OCI-LY7 (cell line): ENCODE results near the gene DGCR8. TPM values are rescaled to one million over a fixed set of nuclear protein-coding genes. Genes with fewer than 3 reads are reported as not detected.

Source experiments
- BruUV-seq: library from RNA; stranded (reverse); fragments of 400-500 nt; replicated peaks from 2 replicates; lab custom pipeline; 2021; lab: Mats Ljungman, UMichigan
- CTCF ChIA-PET: fragments of 300-600 bp; sonication (Branson Sonifier 250); formaldehyde crosslinking; loops from one replicate; lab custom pipeline; 2022; ENCODE audit warnings: antibody characterized with exemption; ENCODE audit not compliant: unreplicated experiment; lab: Charles Lee
- POLR2A ChIA-PET: fragments of 300-600 bp; sonication (Branson Sonifier 250); formaldehyde crosslinking; loops from one replicate; lab custom pipeline; 2022; ENCODE audit warnings: antibody characterized with exemption; lab: Charles Lee
- DNase-seq: peaks from one replicate; pipeline ENCODE4 v3.0.0-alpha.2; 2015; ENCODE audit warnings: low spot score
- H2AFZ ChIP-seq: fragments of 200-600 bp; sonication (generic), shearing (Covaris generic); 2 replicates; pipeline ENCODE4 v1.6.1; 2014; ENCODE audit warnings: mild to moderate bottlenecking, antibody characterized with exemption, low read length, moderate library complexity
- H3K27ac ChIP-seq: fragments of 200-600 bp; sonication (generic); 2 replicates; pipeline ENCODE4 v1.5.1; 2014; ENCODE audit warnings: mixed run types, low read depth, mild to moderate bottlenecking, moderate library complexity, low read length, inconsistent platforms; ENCODE audit not compliant: poor library complexity, severe bottlenecking
- H3K36me3 ChIP-seq: fragments of 200-600 bp; sonication (generic); 2 replicates; pipeline ENCODE4 v1.6.1; 2014; ENCODE audit warnings: mild to moderate bottlenecking, antibody characterized with exemption, low read length, moderate library complexity, mixed read lengths; ENCODE audit not compliant: insufficient read depth
- H3K4me1 ChIP-seq: fragments of 200-600 bp; sonication (generic); 2 replicates; pipeline ENCODE4 v1.5.1; 2014; ENCODE audit warnings: mild to moderate bottlenecking, low read length; ENCODE audit not compliant: insufficient read depth, poor library complexity, severe bottlenecking
- H3K4me2 ChIP-seq: fragments of 200-600 bp; sonication (generic); 2 replicates; pipeline ENCODE4 v1.6.1; 2014; ENCODE audit warnings: mild to moderate bottlenecking, low read length
- H3K4me3 ChIP-seq: fragments of 200-600 bp; sonication (generic); 2 replicates; pipeline ENCODE4 v1.5.1; 2014; ENCODE audit warnings: mild to moderate bottlenecking, low read depth, low read length; ENCODE audit not compliant: poor library complexity, severe bottlenecking
- H3K79me2 ChIP-seq: fragments of 200-600 bp; sonication (generic); 2 replicates; pipeline ENCODE4 v1.6.1; 2016; ENCODE audit warnings: low read depth, mild to moderate bottlenecking, low read length, moderate library complexity, mixed read lengths; ENCODE audit not compliant: insufficient read depth
- H3K9me2 ChIP-seq: fragments of 200-600 bp; sonication (generic); 2 replicates; pipeline ENCODE4 v1.6.1; 2016; ENCODE audit warnings: mild to moderate bottlenecking, low read length, mixed read lengths; ENCODE audit not compliant: insufficient read depth
- H3K9me3 ChIP-seq: fragments of 200-600 bp; sonication (generic); 2 replicates; pipeline ENCODE4 v1.6.1; 2014; ENCODE audit warnings: mild to moderate bottlenecking, mixed run types, low read length, mixed read lengths
- H4K20me1 ChIP-seq: fragments of 200-600 bp; sonication (generic); 2 replicates; pipeline ENCODE4 v1.6.1; 2014; ENCODE audit warnings: mild to moderate bottlenecking, antibody characterized with exemption, low read length, moderate library complexity, mixed read lengths; ENCODE audit not compliant: insufficient read depth
- CTCF ChIP-seq: fragments of 200-600 bp; sonication (generic); conservative IDR thresholded peaks from 2 replicates; pipeline ENCODE4 v1.5.1; 2014; ENCODE audit warnings: mild to moderate bottlenecking, antibody characterized with exemption, low read length, moderate library complexity, mixed read lengths
- EZH2phosphoT487 ChIP-seq: fragments of 200-600 bp; sonication (generic); IDR thresholded peaks from 2 replicates; pipeline ENCODE4 v1.6.1; 2018; ENCODE audit warnings: low read depth, borderline replicate concordance, mild to moderate bottlenecking, mixed run types, antibody characterized with exemption, low read length, moderate library complexity, mixed read lengths
- intact Hi-C: fragments of 100-400 bp; cut with micrococcal nuclease; formaldehyde crosslinking; loops from one replicate; pipeline ENCODE4 v1.10.0; 2022; ENCODE audit not compliant: unreplicated experiment
- total RNA-seq, 2 experiments: library from RNA; depleted of rRNA in 1 of 2; stranded (reverse); fragments of >200 nt in 1 of 2; shearing (Covaris generic) in 1 of 2; gene quantifications; 2 replicates each; pipeline ENCODE4 v1.2.3, GENCODE V29; 2014 to 2022

DGCR8 gene
- total RNA-seq, 2 experiments from 2014 or later, result 49.5 to 68.2 TPM

GRCh38 chr22:20084547-20085413, 4.7 kb downstream of the DGCR8 start:
- peaks cover 44% of the 10 kb centered on the region for H3K36me3 ChIP-seq
- peaks cover 34% of the 10 kb centered on the region for H3K4me1 ChIP-seq
- no peaks in the 10 kb centered on the region for H3K9me3 ChIP-seq
- no peak overlapping the region for H3K4me3 ChIP-seq
- H2AFZ ChIP-seq, result no peak overlapping the region
- no peaks in the 10 kb centered on the region for H3K9me2 ChIP-seq
- TF ChIP-seq EZH2phosphoT487, result no peak
- TF ChIP-seq CTCF, result peak; percentile 78
- intact Hi-C loops, result loop anchor here (5.0 kb wide), 1 partner anchor 122 kb away; no protein-coding TSS in a partner anchor
- peak; percentile 41 for DNase-seq
- no peak overlapping the region for H3K27ac ChIP-seq
- H4K20me1 ChIP-seq, result 0 out of 2 replicates have a peak, but pooled peaks cover 3% of the 10 kb centered on the region
- ChIA-PET POLR2A (no interaction called here), CTCF (no interaction called here)
- no TSS peak for BruUV-seq
- H3K79me2 ChIP-seq, result peaks cover 55% of the 10 kb centered on the region
- peak overlapping the region; percentile 14; the same call in 1 of the 2 replicates for H3K4me2 ChIP-seq

- no peaks in the 10 kb centered on the region for H3K9me2 ChIP-seq
- BruUV-seq, result no TSS peak
- POLR2A ChIA-PET, result no interaction called here
- intact Hi-C loops, result no loop called here
- TF ChIP-seq CTCF (no peak), EZH2phosphoT487 (no peak)
- no peak overlapping the region for H3K4me3 ChIP-seq
- no peak overlapping the region for H2AFZ ChIP-seq
- H3K4me1 ChIP-seq, result peaks cover 33% of the 10 kb centered on the region
- no peaks in the 10 kb centered on the region for H3K9me3 ChIP-seq
- no peak overlapping the region for H3K27ac ChIP-seq
- no peak for DNase-seq
- H3K79me2 ChIP-seq, result peaks cover 52% of the 10 kb centered on the region
- CTCF ChIA-PET, result no interaction called here
- H3K4me2 ChIP-seq, result no peak overlapping the region
- H3K36me3 ChIP-seq, result peaks cover 53% of the 10 kb centered on the region
- H4K20me1 ChIP-seq, result 0 out of 2 replicates have a peak, but pooled peaks cover 3% of the 10 kb centered on the region
These were observed 5.6 kb downstream of the DGCR8 start for GRCh38 chr22:20085651-20086050.
